ENCODE data around the gene SLC2A8. TPM values are rescaled to one million over a fixed set of nuclear protein-coding genes. Genes with fewer than 3 reads are reported as not detected.

SLC2A8 gene
- total RNA-seq, 1 donor from 2014 or later = 21.8 TPM

DNA sequence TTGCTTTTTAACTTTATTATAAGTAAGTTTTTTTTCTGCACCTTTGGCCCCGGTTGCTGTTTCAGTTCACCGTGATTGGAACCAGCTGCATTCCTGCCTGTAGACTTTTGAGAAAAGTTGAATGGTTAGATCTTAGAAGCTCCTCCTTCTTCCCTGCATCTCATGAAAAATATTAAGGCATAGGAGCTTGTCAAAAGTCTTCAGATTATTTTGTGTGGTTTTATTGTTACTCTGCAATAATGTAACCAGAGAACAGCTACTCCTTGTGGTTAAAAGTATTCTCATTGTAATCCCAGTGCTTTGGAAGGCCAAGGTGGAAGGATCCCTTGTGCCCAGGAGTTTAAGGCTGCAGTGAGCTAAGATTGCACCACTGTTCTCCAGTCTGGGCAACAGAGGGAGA lies 3.3 kb upstream of the SLC2A8 start:
- no peak overlapping the region for H3K27ac ChIP-seq
- ATAC-seq = no peak
- no peaks in the 10 kb centered on the region for H3K36me3 ChIP-seq
- no peaks in the 10 kb centered on the region for H3K9me3 ChIP-seq
- intact Hi-C loops (cut with DNase I) = loop anchor here (10.0 kb wide), 1 partner anchor 179 kb away; no protein-coding TSS in a partner anchor
- H3K4me3 ChIP-seq = no peak overlapping the region
- H3K4me1 ChIP-seq = peaks cover 14% of the 10 kb centered on the region
- no peak for DNase-seq
- TF ChIP-seq, protein P1, sequence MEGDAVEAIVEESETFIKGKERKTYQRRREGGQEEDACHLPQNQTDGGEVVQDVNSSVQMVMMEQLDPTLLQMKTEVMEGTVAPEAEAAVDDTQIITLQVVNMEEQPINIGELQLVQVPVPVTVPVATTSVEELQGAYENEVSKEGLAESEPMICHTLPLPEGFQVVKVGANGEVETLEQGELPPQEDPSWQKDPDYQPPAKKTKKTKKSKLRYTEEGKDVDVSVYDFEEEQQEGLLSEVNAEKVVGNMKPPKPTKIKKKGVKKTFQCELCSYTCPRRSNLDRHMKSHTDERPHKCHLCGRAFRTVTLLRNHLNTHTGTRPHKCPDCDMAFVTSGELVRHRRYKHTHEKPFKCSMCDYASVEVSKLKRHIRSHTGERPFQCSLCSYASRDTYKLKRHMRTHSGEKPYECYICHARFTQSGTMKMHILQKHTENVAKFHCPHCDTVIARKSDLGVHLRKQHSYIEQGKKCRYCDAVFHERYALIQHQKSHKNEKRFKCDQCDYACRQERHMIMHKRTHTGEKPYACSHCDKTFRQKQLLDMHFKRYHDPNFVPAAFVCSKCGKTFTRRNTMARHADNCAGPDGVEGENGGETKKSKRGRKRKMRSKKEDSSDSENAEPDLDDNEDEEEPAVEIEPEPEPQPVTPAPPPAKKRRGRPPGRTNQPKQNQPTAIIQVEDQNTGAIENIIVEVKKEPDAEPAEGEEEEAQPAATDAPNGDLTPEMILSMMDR (IDR thresholded peaks at IDR 0.05) = no peak
- H3K27me3 ChIP-seq = no peaks in the 10 kb centered on the region

DNA sequence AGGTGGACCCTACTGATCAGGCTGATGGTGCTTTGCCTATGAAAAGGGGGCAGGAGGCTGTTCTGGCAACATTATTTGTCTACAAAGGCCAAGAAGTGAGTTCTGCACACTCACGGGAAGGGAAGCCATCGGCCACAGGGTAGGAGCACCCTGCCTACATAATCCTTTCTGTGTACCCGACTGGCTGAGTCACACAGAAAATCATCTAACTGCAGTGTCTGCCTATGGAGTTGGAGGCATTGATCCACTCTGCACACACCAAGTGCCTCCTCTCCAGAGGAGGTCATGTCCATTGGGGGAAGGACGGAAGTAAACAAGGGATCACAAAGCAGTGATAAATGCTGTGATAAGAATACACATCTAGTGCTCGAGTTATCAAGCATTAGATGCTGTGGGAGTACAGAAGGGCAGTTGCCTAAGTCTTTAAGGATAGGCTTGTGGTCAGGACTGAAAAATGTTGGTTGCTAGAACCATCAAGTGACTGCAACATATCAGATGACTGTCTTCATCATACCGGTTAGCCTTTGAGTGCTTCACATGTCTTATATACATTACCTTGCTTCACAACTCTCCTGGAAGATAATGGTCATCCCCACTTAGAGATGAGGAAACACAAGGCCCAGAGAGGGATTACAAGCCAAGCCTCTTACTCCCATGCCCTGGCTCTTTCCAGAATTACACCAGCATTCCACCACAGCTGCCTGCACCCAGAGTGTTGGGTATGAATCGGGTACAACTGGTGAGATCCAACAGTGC lies 1.3 kb upstream of the SLC2A8 start:
- no peaks in the 10 kb centered on the region for H3K27me3 ChIP-seq
- no peak for DNase-seq
- H3K27ac ChIP-seq = no peak overlapping the region
- TF ChIP-seq, protein P1 (IDR thresholded peaks at IDR 0.05) = no peak
- no peaks in the 10 kb centered on the region for H3K9me3 ChIP-seq
- H3K4me3 ChIP-seq = peak overlapping the region; percentile 54
- intact Hi-C loops (cut with DNase I) = loop anchor here (10.0 kb wide), 1 partner anchor 181 kb away; no protein-coding TSS in a partner anchor
- no peaks in the 10 kb centered on the region for H3K36me3 ChIP-seq
- peaks cover 16% of the 10 kb centered on the region for H3K4me1 ChIP-seq
- ATAC-seq = no peak

DNA sequence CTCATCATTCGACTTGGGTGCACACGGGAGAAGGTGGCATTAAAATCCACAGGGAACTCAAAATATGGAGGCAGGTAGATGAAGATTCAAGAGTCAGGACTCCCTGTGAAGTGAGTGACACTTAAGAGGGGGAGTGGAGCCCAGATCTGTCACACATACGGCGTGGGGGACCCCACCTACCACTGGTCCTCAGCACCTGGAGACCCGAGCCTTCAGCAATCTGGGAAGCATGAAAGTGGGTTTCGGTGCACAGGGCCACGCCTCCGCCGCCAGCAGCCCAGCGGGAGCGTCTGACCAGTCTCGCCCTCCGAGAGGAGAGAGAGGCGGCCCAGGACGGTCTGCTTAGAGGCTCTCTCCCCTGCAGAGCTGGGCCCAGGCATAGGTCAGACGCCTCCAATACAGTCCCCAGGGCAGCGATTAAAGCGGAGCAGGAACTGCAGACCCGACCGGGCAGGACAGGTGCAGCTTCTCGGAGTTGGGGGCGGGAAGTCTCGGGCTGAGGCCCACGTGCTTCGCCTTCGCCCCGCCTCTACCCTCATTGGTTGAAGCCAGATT lies 639 bp upstream of the SLC2A8 start:
- Histone ChIP-seq H3K4me3 (peak overlapping the region; percentile 54), H3K36me3 (no peaks in the 10 kb centered on the region), H3K9me3 (no peaks in the 10 kb centered on the region), H3K4me1 (peaks cover 16% of the 10 kb centered on the region), H3K27me3 (no peaks in the 10 kb centered on the region), H3K27ac (no peak overlapping the region)
- intact Hi-C loops (cut with DNase I) = loop anchor here (10.0 kb wide), 1 partner anchor 182 kb away; no protein-coding TSS in a partner anchor
- ATAC-seq = no peak
- no peak for DNase-seq
- TF ChIP-seq, protein P1 (IDR thresholded peaks at IDR 0.05) = no peak

DNA sequence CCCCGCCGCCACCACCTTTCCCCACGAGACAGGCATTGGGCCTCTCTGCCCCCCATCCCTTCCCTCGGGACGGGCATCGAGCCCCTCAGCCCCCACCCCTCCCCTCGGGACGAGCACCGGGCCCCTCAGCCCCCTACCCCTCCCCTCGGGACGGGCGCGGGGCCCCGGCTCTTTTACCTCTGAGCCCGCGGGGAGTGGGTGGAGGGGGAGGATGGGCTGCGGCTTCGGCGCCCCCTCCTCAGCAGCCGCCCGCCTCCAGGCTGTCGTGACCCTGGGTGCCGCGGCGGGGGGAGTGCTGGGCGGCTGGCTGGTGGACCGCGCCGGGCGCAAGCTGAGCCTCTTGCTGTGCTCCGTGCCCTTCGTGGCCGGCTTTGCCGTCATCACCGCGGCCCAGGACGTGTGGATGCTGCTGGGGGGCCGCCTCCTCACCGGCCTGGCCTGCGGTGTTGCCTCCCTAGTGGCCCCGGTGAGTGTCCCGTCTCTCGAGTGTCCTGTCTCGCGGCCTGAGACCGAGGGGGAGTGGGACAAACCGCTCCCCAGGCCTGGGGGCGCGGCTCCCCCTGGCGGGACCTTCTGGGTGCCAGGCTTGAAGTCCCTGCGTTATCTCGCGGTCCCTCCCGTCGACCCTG lies 791 bp downstream of the SLC2A8 start:
- no peaks in the 10 kb centered on the region for H3K36me3 ChIP-seq
- H3K27ac ChIP-seq = peak overlapping the region; percentile 86
- H3K9me3 ChIP-seq = no peaks in the 10 kb centered on the region
- DNase-seq (peak; percentile 78), ATAC-seq (peak; percentile 3)
- intact Hi-C loops (cut with DNase I) = loop anchor here (10.0 kb wide), 1 partner anchor 183 kb away; no protein-coding TSS in a partner anchor
- H3K4me1 ChIP-seq = peaks cover 16% of the 10 kb centered on the region
- peak overlapping the region; percentile 85 for H3K4me3 ChIP-seq
- H3K27me3 ChIP-seq = no peaks in the 10 kb centered on the region
- TF ChIP-seq, protein P1 (IDR thresholded peaks at IDR 0.05) = peak; percentile 50

DNA sequence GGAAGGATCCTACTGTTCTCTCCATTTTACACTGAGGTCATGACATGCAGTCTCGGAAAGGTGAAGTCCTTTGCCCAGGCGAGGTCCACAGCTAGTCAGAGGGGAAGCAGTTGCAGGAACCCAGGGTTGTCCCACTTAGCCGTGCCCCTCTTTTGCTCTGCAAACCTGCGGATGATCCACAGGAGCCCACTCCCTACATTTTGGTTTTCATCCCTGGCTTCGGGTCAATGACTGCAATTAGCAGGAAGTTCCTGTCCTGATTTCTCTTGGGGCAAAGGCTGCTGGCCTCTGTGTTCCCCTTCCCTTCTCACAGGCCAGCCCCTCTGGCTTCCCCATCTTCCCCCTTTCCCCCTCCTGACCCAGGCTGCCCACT lies 1.3 kb downstream of the SLC2A8 start:
- H3K27me3 ChIP-seq = no peaks in the 10 kb centered on the region
- H3K9me3 ChIP-seq = no peaks in the 10 kb centered on the region
- TF ChIP-seq, protein P1 (IDR thresholded peaks at IDR 0.05) = no peak
- H3K27ac ChIP-seq = no peak overlapping the region
- intact Hi-C loops (cut with DNase I) = loop anchor here (10.0 kb wide), 1 partner anchor 183 kb away; no protein-coding TSS in a partner anchor
- H3K4me3 ChIP-seq = peak overlapping the region; percentile 85
- DNase-seq = peak; percentile 34
- H3K4me1 ChIP-seq = peaks cover 16% of the 10 kb centered on the region
- no peak for ATAC-seq
- no peaks in the 10 kb centered on the region for H3K36me3 ChIP-seq
